IMR-90 (cell line): ENCODE measurements around the gene PCK1. TPM values are rescaled to one million over a fixed set of nuclear protein-coding genes. Genes with fewer than 3 reads are reported as not detected.

Source experiments
- ATAC-seq: fragments of 200-7000 bp; cut with Tn5 transposase; 2 replicates; pipeline ENCODE4 v1.9.1; 2020; ENCODE audit warnings: low read depth, mild to moderate bottlenecking, moderate library complexity
- BruUV-seq: library from RNA; stranded (reverse); fragments of 400-500 nt; replicated peaks from 2 replicates; lab custom pipeline; 2021; lab: Mats Ljungman, UMichigan
- CTCF ChIA-PET: fragments of 300-600 bp; formaldehyde crosslinking; extraction: SDS; loops from one replicate; lab custom pipeline; 2021; ENCODE audit warnings: antibody characterized with exemption; lab: Yijun Ruan, JAX
- POLR2A ChIA-PET: fragments of 300-600 bp; sonication (Branson Sonifier 250); formaldehyde crosslinking; loops from one replicate; lab custom pipeline; 2022; ENCODE audit warnings: antibody characterized with exemption; ENCODE audit not compliant: unreplicated experiment; lab: Charles Lee
- DNase-seq: peaks from one replicate; pipeline ENCODE4 v3.0.0; 2013
- H2AFZ ChIP-seq: replicated peaks from 2 replicates; pipeline ENCODE3; 2013; ENCODE audit warnings: low read length, mild to moderate bottlenecking; ENCODE audit not compliant: poor library complexity
- H2AK5ac ChIP-seq: 2 replicates; pipeline ENCODE4 v1.6.1; 2013; ENCODE audit warnings: low read depth, low read length, inconsistent platforms
- H2AK9ac ChIP-seq: replicated peaks from 2 replicates; pipeline ENCODE3; 2013; ENCODE audit warnings: mild to moderate bottlenecking, low read depth, low read length, moderate library complexity; ENCODE audit not compliant: poor library complexity
- H2BK120ac ChIP-seq: 2 replicates; pipeline ENCODE4 v1.6.1; 2013; ENCODE audit warnings: low read depth, low read length, inconsistent platforms
- H2BK15ac ChIP-seq: 3 replicates; pipeline ENCODE4 v1.6.1; 2013; ENCODE audit warnings: low read depth, low read length, inconsistent platforms
- H2BK20ac ChIP-seq: 2 replicates; pipeline ENCODE4 v1.6.1; 2013; ENCODE audit warnings: low read depth, mild to moderate bottlenecking, inconsistent platforms, low read length, moderate library complexity
- H2BK5ac ChIP-seq: 2 replicates; pipeline ENCODE4 v1.6.1; 2013; ENCODE audit warnings: mild to moderate bottlenecking, low read depth, low read length, inconsistent platforms; ENCODE audit not compliant: poor library complexity, severe bottlenecking
- H3K14ac ChIP-seq: replicated peaks from 2 replicates; pipeline ENCODE4 v1.6.1; 2013; ENCODE audit warnings: low read depth, low read length, inconsistent platforms
- H3K18ac ChIP-seq: 2 replicates; pipeline ENCODE4 v1.6.1; 2013; ENCODE audit warnings: low read depth, low read length, control low read depth
- H3K23ac ChIP-seq: 2 replicates; pipeline ENCODE4 v1.6.1; 2013; ENCODE audit warnings: low read depth, low read length, inconsistent platforms
- H3K27ac ChIP-seq: 2 replicates; pipeline ENCODE4 v1.5.1; 2013; ENCODE audit warnings: mild to moderate bottlenecking, control low read depth, low read length; ENCODE audit not compliant: insufficient read depth
- H3K27me3 ChIP-seq: 2 replicates; pipeline ENCODE4 v1.6.1; 2013; ENCODE audit warnings: low read length; ENCODE audit not compliant: control insufficient read depth, insufficient read depth
- H3K36me3 ChIP-seq: 2 replicates; pipeline ENCODE4 v1.6.1; 2013; ENCODE audit warnings: low read length, mixed read lengths; ENCODE audit not compliant: control insufficient read depth, insufficient read depth
- H3K4ac ChIP-seq: 2 replicates; pipeline ENCODE4 v1.6.1; 2013; ENCODE audit warnings: low read depth, low read length, inconsistent platforms
- H3K4me1 ChIP-seq: 2 replicates; pipeline ENCODE4 v1.6.1; 2013; ENCODE audit warnings: low read length, mixed read lengths; ENCODE audit not compliant: control insufficient read depth, insufficient read depth
- H3K4me2 ChIP-seq: 2 replicates; pipeline ENCODE4 v1.6.1; 2013; ENCODE audit warnings: low read depth, mild to moderate bottlenecking, control low read depth, low read length, moderate library complexity
- H3K4me3 ChIP-seq: 2 replicates; pipeline ENCODE4 v1.5.1; 2013; ENCODE audit warnings: low read depth, mild to moderate bottlenecking, control low read depth, low read length, moderate library complexity; ENCODE audit not compliant: insufficient read depth
- H3K56ac ChIP-seq: 2 replicates; pipeline ENCODE4 v1.6.1; 2013; ENCODE audit warnings: low read length, inconsistent platforms; ENCODE audit not compliant: insufficient read depth; ENCODE audit errors: extremely low read depth
- H3K79me1 ChIP-seq, 2 experiments: 2 replicates each; pipeline ENCODE4 v1.6.1; 2013; ENCODE audit warnings: low read length in 2 of 2, inconsistent platforms in 1 of 2, low read depth in 1 of 2
- H3K9ac ChIP-seq: 2 replicates; pipeline ENCODE4 v1.6.1; 2013; ENCODE audit warnings: low read depth, low read length, control low read depth
- H3K9me1 ChIP-seq: 2 replicates; pipeline ENCODE4 v1.6.1; 2013; ENCODE audit warnings: low read length, inconsistent platforms; ENCODE audit not compliant: insufficient read depth
- H3K9me3 ChIP-seq: 2 replicates; pipeline ENCODE4 v1.6.1; 2013; ENCODE audit warnings: low read length; ENCODE audit not compliant: control insufficient read depth, insufficient read depth
- H4K20me1 ChIP-seq: 2 replicates; pipeline ENCODE4 v1.6.1; 2013; ENCODE audit warnings: low read length, inconsistent platforms; ENCODE audit not compliant: insufficient read depth
- H4K5ac ChIP-seq: 2 replicates; pipeline ENCODE4 v1.6.1; 2013; ENCODE audit warnings: mild to moderate bottlenecking, low read depth, low read length, control low read depth
- H4K8ac ChIP-seq, 2 experiments: 2 replicates each; pipeline ENCODE4 v1.6.1; 2013; ENCODE audit warnings: low read depth in 2 of 2, low read length in 2 of 2, control low read depth in 1 of 2, inconsistent platforms in 1 of 2
- H4K91ac ChIP-seq: 2 replicates; pipeline ENCODE4 v1.6.1; 2013; ENCODE audit warnings: low read depth, low read length, inconsistent platforms; ENCODE audit not compliant: insufficient read depth
- BHLHE40 ChIP-seq: fragments of 150-350 bp; IDR thresholded peaks from 2 replicates; pipeline ENCODE4 v1.6.1; 2016; ENCODE audit warnings: mild to moderate bottlenecking, low read depth, low read length
- CEBPB ChIP-seq: IDR thresholded peaks from 2 replicates; pipeline ENCODE4 v1.6.1; 2012; ENCODE audit warnings: low read depth, low read length, improper control_type of control experiment
- CHD1 ChIP-seq: IDR thresholded peaks from 2 replicates; pipeline ENCODE4 v1.6.1; 2012; ENCODE audit warnings: low read depth, low read length, improper control_type of control experiment
- CTCF ChIP-seq: conservative IDR thresholded peaks from 2 replicates; pipeline ENCODE4 v1.5.1; 2012; ENCODE audit warnings: mild to moderate bottlenecking, low read depth, low read length, improper control_type of control experiment
- ELK1 ChIP-seq: fragments of 150-350 bp; IDR thresholded peaks from 2 replicates; pipeline ENCODE4 v1.6.1; 2016; ENCODE audit warnings: low read depth, mild to moderate bottlenecking, low read length, moderate library complexity, borderline replicate concordance
- FOS ChIP-seq: fragments of 150-350 bp; IDR thresholded peaks from 2 replicates; pipeline ENCODE4 v1.6.1; 2016; ENCODE audit warnings: low read depth, low read length
- MAFK ChIP-seq: IDR thresholded peaks from 2 replicates; pipeline ENCODE4 v1.6.1; 2012; ENCODE audit warnings: low read depth, low read length, improper control_type of control experiment
- MXI1 ChIP-seq: IDR thresholded peaks from 2 replicates; pipeline ENCODE4 v1.6.1; 2012; ENCODE audit warnings: low read depth, mild to moderate bottlenecking, low read length, moderate library complexity, borderline replicate concordance
- NFE2L2 ChIP-seq: fragments of 150-350 bp; IDR thresholded peaks from 2 replicates; pipeline ENCODE4 v1.6.1; 2016; ENCODE audit warnings: low read depth, mild to moderate bottlenecking, low read length
- POLR2A ChIP-seq: IDR thresholded peaks from 2 replicates; pipeline ENCODE4 v1.6.1; 2012; ENCODE audit warnings: mild to moderate bottlenecking, low read depth, low read length
- RAD21 ChIP-seq: IDR thresholded peaks from 2 replicates; pipeline ENCODE4 v1.6.1; 2012; ENCODE audit warnings: low read length, improper control_type of control experiment
- RCOR1 ChIP-seq: IDR thresholded peaks from 2 replicates; pipeline ENCODE4 v1.6.1; 2012; ENCODE audit warnings: mild to moderate bottlenecking, low read length, improper control_type of control experiment; ENCODE audit not compliant: insufficient replicate concordance
- RFX5 ChIP-seq: IDR thresholded peaks from 2 replicates; pipeline ENCODE4 v1.8.0; 2012; ENCODE audit warnings: low read depth, mild to moderate bottlenecking, low read length, moderate library complexity
- SMC3 ChIP-seq: fragments of 150-350 bp; IDR thresholded peaks from 2 replicates; pipeline ENCODE4 v1.6.1; 2016; ENCODE audit warnings: low read depth, mild to moderate bottlenecking, antibody characterized with exemption, low read length, moderate library complexity
- USF2 ChIP-seq: fragments of 150-350 bp; IDR thresholded peaks from 2 replicates; pipeline ENCODE4 v1.6.1; 2017; ENCODE audit warnings: mild to moderate bottlenecking, antibody characterized with exemption, low read length, low read depth
- WGBS, 2 experiments: methylation state at CpG; one replicate each; pipeline versions ENCODE4 v1.1.5 to v1.1.7; 2013; ENCODE audit warnings: missing lambda C conversion rate in 2 of 2; ENCODE audit not compliant: insufficient read length in 1 of 2; ENCODE audit errors: extremely low coverage in 2 of 2; 5-methylcytosine and 5-hydroxymethylcytosine counted together
- dilution Hi-C: fragments of 300-500 bp; cut with HindIII; formaldehyde crosslinking; loops from one replicate; pipeline ENCODE4 v1.14.3; 2018; ENCODE audit warnings: low sequenced_read_pairs; ENCODE audit not compliant: unreplicated experiment
- in situ Hi-C: fragments of 300-500 bp; cut with MboI; formaldehyde crosslinking; loops from 3 replicates; pipeline ENCODE4 v1.14.3; 2019; ENCODE audit warnings: low sequenced_read_pairs, inconsistent platforms, mixed read lengths
- intact Hi-C: fragments of 100-400 bp; cut with micrococcal nuclease; formaldehyde crosslinking; loops from 2 replicates; pipeline ENCODE4 v1.10.0; 2022
- polyA plus RNA-seq, 3 experiments: library from polyadenylated mRNA; depleted of rRNA; stranded (reverse); fragments of >200 nt; gene quantifications; 2 replicates each; pipeline ENCODE4 v1.2.3, GENCODE V29; 2012; ENCODE audit warnings: low replicate concordance in 1 of 3
- total RNA-seq: library from RNA; depleted of rRNA; stranded (reverse); fragments of >200 nt; gene quantifications from 2 replicates; pipeline ENCODE4 v1.2.3, GENCODE V29; 2012

PCK1 gene
- total and polyA plus RNA-seq, 2 of the 4 experiments (the other 2 are of a cell fraction) = not detected

- H3K36me3 ChIP-seq = no peaks in the 10 kb centered on the region
- TF ChIP-seq RFX5 = no peak
- no peak for TF ChIP-seq ELK1
- TF ChIP-seq BHLHE40 = no peak
- TF ChIP-seq USF2 = no peak
- no peak for TF ChIP-seq MXI1
- TF ChIP-seq SMC3 = no peak
- TF ChIP-seq NFE2L2 = no peak
- TF ChIP-seq RCOR1 = no peak
- TF ChIP-seq MAFK = no peak
- TF ChIP-seq CHD1 = no peak
- TF ChIP-seq RAD21 = no peak
- TF ChIP-seq CTCF = no peak
- TF ChIP-seq FOS = no peak
- TF ChIP-seq CEBPB = no peak
- no peak for TF ChIP-seq POLR2A
These were observed 29.0 kb downstream of the PCK1 start for GRCh38 chr20:57589728-57590484.

More at GRCh38 chr20:57589728-57590484, 29.0 kb downstream of the PCK1 start:
- intact Hi-C loops = no loop called here
- ChIA-PET CTCF (no interaction called here), POLR2A (no interaction called here)
- no peak overlapping the region for H2AK9ac ChIP-seq
- peaks cover 2% of the 10 kb centered on the region; the same call in 1 of the 2 replicates for H3K9me3 ChIP-seq
- H3K18ac ChIP-seq = no peak overlapping the region
- H2BK120ac ChIP-seq = no peak overlapping the region
- WGBS, 2 experiments = 60% methylated on average over 1 of the region's 16 CpGs; no CpG with 5 or more reads in 1 of the 2 experiments
- no peak overlapping the region for H3K23ac ChIP-seq
- no peak overlapping the region for H2AFZ ChIP-seq
- H3K9ac ChIP-seq = no peak overlapping the region
- no peak overlapping the region for H3K4me2 ChIP-seq
- no peak overlapping the region for H3K56ac ChIP-seq
- H3K27ac ChIP-seq = no peak overlapping the region
- ATAC-seq = no peak
- H3K4me1 ChIP-seq = no peaks in the 10 kb centered on the region
- H3K14ac ChIP-seq = no peak overlapping the region
- H4K20me1 ChIP-seq = no peaks in the 10 kb centered on the region
- no peak overlapping the region for H4K91ac ChIP-seq
- peaks cover 8% of the 10 kb centered on the region; the same call in 1 of the 2 replicates for H3K27me3 ChIP-seq
- H2BK20ac ChIP-seq = no peak overlapping the region
- no peak overlapping the region for H2AK5ac ChIP-seq
- no TSS peak for BruUV-seq
- dilution Hi-C loops = no loop called here
- no peaks in the 10 kb centered on the region for H3K9me1 ChIP-seq
- H2BK5ac ChIP-seq = no peak overlapping the region
- H3K4me3 ChIP-seq = no peak overlapping the region
- no peaks in the 10 kb centered on the region for H3K79me1 ChIP-seq
- H2BK15ac ChIP-seq = no peak overlapping the region
- in situ Hi-C loops = loop anchor here (5.0 to 10.0 kb wide), 3 partner anchors 78 to 617 kb away; no protein-coding TSS in a partner anchor
- no peak overlapping the region for H4K8ac ChIP-seq
- DNase-seq = no peak
- H4K5ac ChIP-seq = no peak overlapping the region
- no peak overlapping the region for H3K4ac ChIP-seq
